Activated CD8-positive, alpha-beta memory T cell treated with anti-CD3 and anti-CD28 coated beads, Interleukin-2, amount 50 U/mL, for 24 hours (primary cell): ENCODE measurements around the gene DHX57.
"Not testable (repeated sequence)": the region's sequence is repeated elsewhere in the genome, so short reads cannot be mapped to it uniquely, and the experiment has no call there.

Experiments
- DNase-seq: peaks from one replicate; pipeline ENCODE4 v3.0.0-alpha.2; 2020; ENCODE audit errors: extremely low read depth

The DHX57 gene

DNA sequence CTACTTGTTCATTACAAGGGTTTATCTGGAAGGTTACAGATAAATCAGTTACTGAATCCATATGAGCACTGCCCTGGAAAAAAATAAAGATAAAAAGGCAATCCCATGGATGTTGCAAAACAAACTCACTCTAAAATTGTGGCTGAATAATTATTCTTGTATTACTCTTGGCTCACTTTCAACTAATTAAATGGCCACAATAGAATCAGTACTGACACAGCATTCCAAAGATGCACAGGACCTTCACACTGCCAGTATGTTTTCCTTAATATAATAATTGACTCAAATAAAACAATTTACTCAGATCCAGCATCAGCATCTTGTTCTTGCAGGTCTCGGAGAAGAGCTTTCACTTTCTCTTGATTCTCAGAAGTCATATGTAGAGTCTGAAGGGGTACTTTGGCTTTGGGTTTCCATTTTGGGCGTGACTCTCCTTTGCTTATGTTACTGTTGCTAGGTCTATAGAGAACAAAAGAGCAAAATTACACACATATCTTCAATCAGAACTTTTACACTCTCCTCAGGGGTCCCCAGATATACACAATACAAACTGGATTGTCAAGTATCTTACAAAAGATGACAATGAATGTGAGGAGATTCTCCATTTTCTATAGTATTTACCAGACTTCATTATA lies 12.6 kb downstream of the DHX57 start:
- DNase-seq: no peak

DNA sequence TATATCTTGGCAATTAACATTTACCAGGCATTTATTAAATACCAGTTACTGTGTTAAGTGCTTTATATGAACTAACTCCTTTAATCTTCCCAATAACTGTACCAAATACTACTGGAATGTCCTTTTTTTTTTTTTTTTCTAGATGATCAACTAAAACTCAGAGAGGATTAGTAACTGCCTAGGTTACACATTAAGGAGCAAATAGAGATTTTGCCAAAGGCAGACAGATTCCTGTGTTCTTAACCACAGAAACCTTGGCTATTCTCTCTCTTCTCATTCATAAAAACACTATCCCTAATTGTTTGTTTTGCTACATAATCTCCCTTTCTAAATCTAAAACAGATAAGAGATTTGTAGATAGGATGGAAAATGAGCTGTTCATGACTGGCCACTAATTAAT lies 13.3 kb downstream of the DHX57 start:
- DNase-seq: no peak

DNA sequence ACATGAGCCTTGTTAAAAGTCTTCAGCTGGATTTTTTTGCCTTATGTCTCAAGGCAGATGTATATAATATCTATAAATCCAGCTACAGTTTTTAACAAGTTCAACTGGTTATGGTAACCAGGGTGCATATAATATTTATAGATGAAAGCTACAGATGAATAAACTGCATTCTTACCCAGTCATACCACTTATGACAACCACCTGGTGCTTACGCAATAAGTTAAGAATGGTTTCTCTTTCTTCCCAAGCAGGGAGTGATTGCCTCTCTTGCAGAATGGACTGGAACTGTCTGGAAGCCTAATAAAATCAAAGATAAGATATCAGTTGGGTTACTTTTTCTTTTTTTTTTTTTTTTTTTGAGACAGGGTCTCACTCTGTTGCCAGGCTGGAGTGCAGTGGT lies 19.6 kb downstream of the DHX57 start:
- DNase-seq: no peak

DNA sequence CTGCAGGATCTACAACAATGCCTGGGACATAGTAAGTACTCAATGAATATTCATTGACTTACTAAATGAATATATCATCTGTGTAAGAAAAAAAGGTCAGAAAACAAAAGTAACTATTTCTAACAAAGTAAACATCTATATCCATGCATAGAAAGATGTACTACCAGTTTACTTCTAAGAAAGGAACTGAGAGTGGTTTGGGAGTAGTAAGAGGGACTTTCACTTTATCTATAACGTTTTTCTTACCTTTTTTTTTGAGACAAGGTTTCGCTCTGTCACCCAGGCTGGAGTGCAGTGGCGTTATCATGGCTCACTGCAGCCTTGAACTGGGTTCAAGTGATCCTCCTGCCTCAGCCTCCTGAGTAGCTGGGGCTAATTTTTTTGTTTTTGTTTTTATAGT lies 25.7 kb downstream of the DHX57 start:
- no peak for DNase-seq

DNA sequence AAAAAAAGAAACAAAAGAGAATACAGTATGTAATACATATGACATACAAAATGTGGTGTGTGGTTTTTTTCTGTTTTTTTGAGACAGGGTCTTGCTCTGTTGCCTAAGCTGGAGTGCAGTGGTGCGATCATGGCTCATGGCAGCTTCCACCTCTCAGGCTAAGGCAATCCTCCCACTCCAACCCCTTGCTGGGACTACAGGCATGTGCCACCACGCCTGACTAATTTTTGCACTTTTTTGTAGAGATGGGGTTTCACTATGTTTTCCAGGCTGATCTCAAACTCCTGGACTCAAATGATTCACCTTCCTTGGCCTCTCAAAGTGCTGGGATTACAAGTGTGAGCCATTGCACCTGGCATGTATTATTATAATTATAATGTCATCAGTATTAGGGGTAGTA lies 38.9 kb downstream of the DHX57 start:
- DNase-seq: no peak

DNA sequence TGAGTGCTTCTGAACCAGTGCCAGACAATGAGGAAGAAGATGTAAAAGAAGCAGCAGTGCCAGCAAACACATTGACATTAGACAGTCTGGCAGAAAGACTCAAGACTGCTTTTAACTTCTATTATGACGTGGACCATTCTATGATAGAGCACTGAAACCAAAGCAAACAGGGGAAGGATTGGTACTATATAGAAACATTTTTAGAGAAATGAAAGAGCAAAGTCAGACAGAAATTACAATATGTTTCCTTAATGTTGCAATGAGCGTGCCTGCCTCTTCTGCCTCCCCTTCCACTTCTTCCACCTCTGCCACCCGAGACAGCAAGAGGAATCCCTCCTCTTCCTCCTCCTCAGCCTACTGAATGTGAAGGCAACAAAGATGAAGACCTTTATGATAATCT lies 39.7 kb downstream of the DHX57 start:
- DNase-seq: no peak

DNA sequence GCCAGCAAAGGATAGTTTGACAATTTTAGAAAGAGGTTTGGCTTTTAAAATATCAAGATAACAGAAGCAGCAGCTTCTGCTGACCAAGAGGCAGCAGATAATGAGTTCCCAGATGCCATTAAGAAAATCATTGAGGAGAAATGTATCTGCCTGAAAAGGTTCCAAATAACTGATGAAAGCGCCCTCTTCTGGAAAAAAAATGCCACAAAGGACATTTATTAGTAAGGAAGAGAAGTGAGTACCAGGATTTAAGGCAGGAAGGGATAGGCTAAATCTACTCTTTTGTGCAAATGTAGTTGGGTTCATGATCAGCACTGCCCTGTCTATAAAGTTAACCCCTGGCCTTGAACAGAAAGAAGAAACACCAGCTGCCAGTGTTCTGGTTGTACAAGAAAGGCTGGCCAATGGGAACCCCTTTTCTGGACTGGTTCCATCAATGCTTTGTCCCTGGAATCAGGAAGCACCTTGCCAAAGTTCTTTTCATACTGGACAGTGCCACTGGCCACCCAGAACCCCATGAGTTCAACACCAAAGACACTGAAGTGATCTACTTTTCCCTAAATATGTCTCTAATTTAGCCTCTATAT lies 40.6 kb downstream of the DHX57 start:
- DNase-seq: no peak

DNA sequence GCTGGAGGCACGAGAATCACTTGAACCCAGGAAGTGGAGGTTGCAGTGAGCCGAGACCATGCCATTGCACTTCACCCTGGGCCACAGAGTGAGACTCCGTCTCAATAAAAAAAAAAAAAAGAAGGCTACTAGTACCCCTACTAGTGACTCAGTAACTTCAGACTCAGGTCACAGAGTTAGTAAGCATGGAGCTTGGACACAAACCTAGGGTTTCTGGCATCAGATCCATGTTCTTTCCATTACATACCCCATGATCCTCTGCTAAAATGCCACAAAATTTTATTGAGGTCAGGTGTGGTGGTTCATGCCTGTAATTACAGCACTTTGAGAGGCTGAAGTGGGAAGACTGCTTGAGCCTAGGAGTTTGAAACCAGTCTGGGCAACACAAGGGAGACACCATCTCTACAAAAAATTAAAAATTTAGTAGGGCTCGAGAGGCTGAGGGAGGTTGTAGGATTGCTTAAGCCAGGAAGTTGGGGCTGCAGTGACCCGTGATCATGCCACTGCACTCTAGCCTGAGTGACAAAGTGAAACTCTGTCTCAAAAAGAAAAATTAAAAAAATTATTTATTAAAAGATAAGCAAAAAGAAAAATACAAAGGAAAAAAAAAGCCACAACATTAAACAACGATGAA lies 45.1 kb downstream of the DHX57 start:
- no peak for DNase-seq

DNA sequence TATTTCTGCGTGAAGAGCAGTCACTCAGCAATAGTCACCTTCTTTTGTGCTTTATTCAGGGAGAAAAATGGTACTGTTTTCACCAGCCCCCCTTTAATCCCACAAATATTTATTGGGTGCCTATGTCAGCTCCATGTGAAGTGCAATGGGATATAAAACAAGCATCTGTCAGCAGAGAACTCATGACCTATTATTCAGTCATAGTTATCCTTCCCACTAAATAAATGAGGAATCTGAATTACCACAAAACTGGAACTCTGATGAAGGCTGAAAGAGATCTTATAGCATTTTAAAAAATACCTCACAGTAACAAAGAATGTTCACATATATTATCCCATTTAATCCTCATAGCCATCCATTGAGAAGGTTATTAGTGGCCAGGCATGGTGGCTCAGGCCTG lies 45.8 kb downstream of the DHX57 start:
- DNase-seq: no peak

DNA sequence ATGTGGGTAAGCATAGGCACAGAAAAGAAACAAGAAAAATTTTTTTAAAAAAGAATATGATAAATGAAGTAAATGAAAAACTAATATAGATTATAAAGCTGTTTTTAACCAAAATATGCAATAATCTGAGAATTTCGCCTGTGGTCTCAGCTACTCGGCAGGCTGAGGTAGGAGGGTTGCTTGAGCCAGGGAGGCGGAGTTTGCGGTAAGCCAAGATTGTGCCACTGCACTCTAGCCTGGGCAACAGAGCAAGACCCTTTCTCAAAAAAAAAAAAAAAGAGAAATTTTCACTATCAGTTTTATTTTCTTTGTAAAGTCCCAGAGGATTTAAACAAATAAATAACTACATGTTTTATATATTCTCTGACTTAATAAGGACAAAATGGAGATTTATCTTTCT lies 47.3 kb downstream of the DHX57 start:
- no peak for DNase-seq

DNA sequence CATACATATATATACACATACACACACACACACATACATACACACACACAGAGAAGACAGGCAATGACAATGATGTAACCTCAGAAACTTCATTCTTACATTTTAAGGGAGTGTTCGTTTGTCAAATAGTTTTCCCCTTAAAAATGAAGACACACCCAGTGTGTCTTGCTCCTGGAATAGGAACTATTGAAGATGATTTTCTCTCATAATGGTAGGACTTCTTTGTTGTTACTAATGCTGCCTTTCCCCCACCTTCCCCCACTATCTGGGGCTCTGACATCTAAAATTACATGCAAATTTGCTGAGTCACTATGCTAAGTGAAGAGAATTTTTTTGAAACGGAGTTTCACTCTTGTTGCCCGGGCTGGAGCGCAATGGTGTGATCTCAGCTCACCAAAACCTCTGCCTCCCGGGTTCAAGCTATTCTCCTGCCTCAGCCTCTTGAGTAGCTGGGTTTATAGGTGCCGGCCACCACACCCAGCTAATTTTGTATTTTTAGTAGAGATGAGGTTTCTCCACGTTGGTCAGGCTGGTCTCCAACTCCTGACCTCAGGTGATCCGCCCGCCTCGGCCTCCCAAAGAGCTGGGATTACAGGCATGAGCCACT lies 48.1 kb downstream of the DHX57 start:
- not testable (repeated sequence) for DNase-seq

DNA sequence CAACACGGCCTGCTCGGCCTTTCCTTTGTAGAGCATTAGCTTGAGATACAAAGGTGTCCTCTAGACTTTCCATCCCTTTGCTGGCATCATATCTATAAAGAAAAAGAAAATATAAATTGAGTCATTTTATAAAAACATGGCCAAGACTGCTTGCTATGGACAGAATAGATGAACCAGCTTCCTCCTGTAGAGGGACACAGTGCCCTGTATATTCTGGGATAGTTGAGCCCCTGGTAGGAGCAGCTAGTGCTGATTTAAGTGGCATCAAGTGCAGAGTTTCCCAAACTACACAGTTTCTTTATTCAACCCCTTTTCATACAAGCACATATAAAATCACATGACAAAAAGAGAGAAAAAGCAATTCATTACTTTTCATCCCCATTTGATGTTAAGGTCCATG lies 49.8 kb downstream of the DHX57 start:
- DNase-seq: no peak

DNA sequence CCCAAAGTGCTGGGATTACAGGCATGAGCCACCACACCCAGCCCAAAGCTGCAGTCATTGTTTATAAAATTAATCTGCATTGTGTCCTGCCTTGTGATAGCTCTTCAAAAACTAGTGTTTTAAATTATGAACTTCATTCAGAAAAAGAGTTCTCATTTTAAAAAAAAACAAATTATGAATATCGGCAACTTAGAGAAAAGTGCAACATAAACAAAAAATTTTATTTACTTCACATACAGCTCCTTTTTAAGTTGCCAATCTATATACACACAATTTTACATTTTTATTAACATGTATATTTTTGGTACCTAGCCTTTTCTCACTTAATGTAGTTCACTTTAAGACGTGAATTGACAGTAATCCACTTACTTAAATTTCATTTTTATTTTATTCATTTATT lies 50.8 kb downstream of the DHX57 start:
- DNase-seq: no peak

DNA sequence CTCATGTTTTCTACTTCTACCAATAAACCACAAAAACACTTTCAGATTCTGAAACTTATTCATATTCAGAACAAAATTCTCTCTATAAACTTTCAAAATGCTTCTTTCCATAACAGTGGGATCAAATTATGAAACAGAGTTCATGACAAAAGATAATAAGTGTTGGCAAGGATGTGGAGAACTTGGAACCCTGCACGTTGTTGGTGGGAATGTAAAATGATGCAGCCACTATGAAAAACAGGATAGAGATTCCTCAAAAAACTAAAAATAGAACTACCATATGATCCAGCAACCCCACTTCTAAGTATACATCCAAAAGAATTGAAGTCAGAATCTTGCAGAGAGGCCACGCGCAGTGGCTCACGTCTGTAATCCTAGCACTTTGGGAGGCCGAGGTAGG lies 52.3 kb downstream of the DHX57 start:
- no peak for DNase-seq

DNA sequence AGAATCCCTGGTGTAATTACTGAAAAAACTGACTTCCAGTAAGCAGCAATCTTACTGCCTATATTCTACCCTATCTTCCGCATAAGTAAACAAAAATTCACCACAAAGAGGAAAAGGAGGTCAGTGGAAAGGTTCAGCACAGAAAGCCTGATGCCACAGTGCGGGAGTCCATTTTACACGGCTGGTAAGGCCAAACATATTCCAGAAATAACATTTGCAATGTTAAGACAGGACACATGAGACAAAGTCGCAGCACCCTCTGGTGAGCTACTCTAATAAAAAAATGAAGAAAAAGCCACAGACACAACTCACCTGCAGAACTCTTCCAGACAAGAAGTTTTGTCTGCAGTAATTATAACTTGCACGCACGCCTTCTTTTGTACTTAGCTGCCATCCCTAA lies 57.2 kb downstream of the DHX57 start:
- DNase-seq: no peak

DNA sequence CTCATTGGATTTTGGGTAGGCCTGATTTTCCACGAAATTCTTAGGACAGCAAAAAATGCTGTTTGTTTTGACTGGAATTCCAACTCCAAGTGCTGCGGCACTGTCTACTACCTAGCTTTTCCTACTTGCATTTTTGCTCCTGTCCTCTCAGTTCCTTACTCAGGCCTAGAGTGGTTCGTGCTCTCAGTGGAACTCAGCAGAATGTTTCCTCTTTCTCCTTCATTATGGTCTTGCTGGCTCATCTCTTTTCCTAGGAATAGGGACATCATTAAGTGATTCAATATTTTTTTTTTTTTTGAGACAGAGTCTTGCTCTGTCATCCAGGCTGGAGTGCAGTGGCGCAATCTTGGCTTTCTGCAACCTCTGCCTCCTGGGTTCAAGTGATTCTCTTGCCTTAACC lies 59.8 kb downstream of the DHX57 start:
- no peak for DNase-seq

DNA sequence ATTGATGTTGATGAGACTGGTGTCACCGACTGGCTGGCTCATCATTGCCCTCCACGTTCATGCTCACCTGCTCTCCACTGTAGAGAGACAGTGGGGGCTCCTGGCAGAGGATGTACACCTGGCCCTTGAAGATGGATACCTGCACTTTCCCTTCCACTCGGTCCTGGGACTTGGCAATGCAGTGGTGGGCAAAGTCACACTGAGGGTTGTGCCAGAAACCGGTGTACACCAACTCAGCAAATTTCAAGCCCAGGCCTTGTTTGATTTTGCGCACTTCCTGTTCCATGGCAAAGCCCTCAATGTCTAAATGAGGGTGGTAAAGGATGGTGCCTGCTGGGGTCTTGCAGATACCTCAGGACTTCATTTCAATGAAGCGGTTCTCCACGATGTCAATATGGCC lies 65.2 kb downstream of the DHX57 start:
- no peak for DNase-seq

DNA sequence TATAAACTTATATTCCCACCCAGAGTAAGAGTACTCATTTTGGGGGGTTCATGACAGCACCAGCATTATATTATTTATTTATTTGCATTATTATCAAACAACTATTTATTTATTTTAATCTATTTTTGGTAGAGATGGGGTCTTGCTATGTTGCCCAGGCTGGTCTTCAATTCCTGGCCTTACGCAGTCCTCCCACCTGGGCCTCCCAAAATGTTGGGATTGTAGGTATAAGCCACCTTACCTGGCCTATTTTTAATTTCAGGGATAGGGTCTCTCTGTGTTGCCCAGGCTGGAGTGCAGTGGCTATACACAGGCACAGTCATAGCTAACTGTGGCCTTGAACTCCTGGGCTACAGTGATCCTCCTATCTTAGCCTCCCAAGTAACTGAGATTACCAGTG lies 67.1 kb downstream of the DHX57 start:
- no peak for DNase-seq

DNA sequence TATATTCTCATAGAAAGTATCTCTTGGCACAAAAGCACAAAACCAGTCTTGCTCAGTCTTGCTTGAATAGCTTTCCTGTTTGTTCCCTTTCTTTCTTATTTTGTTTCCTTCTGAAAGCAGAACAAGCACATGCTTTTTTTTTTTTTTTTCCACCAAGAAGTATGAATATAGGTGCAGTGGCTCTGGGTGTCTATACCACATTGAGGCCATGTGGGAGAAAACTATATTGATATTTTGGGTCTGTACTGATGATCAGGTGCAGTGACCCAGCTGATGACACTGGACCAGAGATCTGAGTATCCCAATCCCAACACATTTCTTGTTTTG lies 69.0 kb downstream of the DHX57 start:
- DNase-seq: no peak

DNA sequence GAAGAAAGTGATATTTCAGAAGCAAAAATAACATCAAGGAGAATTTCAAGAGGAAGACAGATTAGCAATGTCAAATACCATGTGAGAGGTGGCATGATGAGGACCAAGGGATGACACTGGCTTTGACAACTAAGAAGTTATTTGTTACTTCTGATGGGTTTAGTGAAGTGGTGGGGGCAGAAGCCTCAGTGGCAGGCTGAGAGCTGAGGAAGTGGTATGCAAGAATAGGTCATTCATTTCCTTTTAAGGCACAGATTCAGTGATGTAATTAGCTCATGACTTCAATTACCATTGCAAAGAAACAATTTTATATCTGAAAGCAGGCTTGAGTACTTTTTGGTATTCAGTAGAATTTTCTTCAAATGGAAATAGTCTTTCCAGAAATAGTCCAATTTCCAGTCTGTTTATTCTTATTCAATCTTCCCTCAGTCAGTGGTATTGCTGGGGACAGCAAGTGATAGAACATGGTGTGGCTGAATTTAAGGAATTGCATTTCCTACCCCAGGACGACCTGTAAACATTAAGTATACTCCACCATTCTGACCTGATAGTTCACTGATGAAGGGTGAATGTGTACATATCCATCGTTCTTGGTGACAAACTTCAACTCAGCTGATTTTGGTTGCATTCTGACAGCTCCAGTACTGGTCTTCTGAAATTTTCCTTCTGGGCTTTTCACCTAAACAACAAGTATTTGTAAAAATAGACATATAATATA lies 69.6 kb downstream of the DHX57 start:
- no peak for DNase-seq

DNA sequence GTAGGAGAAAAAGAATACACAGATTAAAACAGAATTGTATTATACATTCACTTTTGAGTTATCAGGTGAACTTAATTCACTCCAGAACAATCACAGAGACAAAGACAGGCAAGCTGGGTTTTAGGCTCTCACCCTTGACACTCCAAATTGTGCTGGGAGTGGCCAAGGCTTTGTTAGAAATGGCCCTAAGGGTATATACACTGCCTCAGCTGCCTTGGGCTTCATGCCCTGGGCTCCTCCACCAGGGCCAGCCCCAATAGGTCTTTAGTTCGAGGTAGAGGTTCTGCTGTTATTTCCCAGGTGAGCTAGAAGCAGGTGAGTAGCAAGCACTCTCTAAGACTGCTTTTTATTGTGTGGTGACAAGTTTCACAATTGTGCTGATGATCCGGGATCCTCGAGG lies 77.8 kb downstream of the DHX57 start:
- no peak for DNase-seq

DNA sequence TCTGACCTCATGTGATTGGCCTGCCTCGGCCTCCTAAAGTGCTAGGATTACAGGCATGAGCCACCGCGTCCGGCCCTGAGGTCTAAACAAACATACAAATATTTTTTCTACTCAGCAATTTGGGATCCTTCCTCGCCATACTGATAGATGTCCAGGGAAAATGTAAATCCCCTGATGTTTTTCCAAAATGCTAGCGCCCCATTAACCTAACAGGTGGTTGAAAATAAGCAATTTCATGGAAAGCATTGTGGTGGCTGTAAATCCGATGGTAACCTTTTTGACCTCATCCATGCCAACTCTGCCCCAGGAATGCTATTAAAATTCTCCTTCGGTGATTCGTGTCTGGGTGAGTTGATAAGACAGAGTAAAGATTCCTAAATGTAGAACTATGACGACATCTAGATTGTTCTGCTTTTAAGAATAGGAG lies 78.5 kb downstream of the DHX57 start:
- no peak for DNase-seq

DNA sequence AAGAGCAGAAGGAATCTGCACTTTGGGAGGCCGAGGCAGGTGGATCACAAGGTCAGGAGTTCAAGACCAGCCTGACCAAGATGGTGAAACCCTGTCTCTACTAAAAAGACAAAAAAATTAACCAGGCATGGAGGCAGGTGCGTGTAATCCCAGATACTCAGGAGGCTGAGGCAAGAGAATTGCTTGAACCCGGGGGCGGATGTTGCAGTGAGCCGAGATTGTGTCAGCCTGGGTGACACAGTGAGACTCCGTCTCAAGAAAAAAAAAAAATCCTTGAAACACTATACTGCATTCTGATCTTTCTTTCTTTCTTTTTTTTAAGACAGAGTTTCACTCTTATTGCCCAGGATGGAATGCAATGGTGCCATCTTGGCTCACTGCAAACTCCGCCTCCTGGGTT lies 80.7 kb downstream of the DHX57 start:
- DNase-seq: not testable (repeated sequence)
